IPS-20b (cell line): ENCODE data around the gene ITGA6.
A peak's percentile ranks its signal among the peaks of the same experiment; 100 is the strongest.
"Not testable (repeated sequence)": the region's sequence is repeated elsewhere in the genome, so short reads cannot be mapped to it uniquely, and the experiment has no call there.

Source experiments
- H3K27ac ChIP-seq: one replicate; pipeline ENCODE4 v1.5.1; 2013; ENCODE audit warnings: low read length
- H3K27me3 ChIP-seq: 2 replicates; pipeline ENCODE4 v1.6.1; 2013; ENCODE audit warnings: mild to moderate bottlenecking, low read length, inconsistent platforms; ENCODE audit not compliant: insufficient read depth
- H3K36me3 ChIP-seq: 2 replicates; pipeline ENCODE4 v1.6.1; 2013; ENCODE audit warnings: low read depth, mild to moderate bottlenecking, inconsistent platforms, low read length, moderate library complexity; ENCODE audit not compliant: insufficient read depth
- H3K4me1 ChIP-seq: 2 replicates; pipeline ENCODE4 v1.6.1; 2013; ENCODE audit warnings: mild to moderate bottlenecking, control low read depth, inconsistent platforms, low read length, moderate library complexity; ENCODE audit not compliant: insufficient read depth
- H3K4me3 ChIP-seq: 2 replicates; pipeline ENCODE4 v1.5.1; 2013; ENCODE audit warnings: mild to moderate bottlenecking, low read length, inconsistent platforms
- H3K9ac ChIP-seq: 2 replicates; pipeline ENCODE4 v1.6.1; 2013; ENCODE audit warnings: low read depth, mild to moderate bottlenecking, inconsistent platforms, low read length, moderate library complexity
- H3K9me3 ChIP-seq: 2 replicates; pipeline ENCODE4 v1.6.1; 2013; ENCODE audit warnings: mild to moderate bottlenecking, low read depth, low read length, inconsistent platforms; ENCODE audit not compliant: insufficient read depth

Gene ITGA6

DNA sequence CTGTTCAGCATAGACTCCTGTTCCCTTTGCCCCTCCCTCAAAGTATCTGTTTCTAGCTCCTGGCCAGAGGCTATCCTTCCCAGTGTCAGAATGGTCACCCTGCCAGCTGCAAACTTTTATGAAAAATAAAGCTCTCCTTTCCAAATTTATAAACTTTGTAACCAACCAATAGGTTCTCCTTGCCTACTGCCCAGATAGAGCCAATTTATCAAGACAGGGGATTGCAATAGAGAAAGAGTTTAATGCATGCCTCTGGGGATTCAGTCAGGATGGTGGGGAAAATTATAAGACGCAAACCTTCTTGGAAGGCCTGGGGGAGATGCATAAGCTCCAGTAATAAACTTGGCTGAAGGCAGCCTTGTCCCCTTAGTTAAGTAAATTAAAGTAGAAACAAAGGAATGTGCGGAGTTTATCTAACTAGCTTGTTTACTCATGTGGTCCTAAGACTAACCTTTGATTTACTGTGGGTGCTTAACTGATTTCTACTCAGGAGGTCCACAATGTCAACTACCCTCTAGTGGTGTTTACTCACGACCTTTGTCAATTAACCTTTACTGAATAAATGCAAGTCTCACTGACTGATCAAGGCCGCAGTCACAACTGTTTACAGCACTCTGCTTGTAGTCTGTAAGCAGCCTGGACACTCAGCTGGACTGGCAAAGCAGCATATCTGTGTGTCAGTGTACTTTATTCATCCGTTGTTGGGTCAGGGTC lies 85.6 kb downstream of the ITGA6 start:
- no peaks in the 10 kb centered on the region for H3K27me3 ChIP-seq
- H3K27ac ChIP-seq, result no peak overlapping the region
- no peak overlapping the region for H3K4me3 ChIP-seq
- peaks cover 7% of the 10 kb centered on the region; the same call in 1 of the 2 replicates for H3K36me3 ChIP-seq
- H3K9me3 ChIP-seq, result peaks cover 30% of the 10 kb centered on the region
- H3K9ac ChIP-seq, result no peak overlapping the region
- H3K4me1 ChIP-seq, result no peaks in the 10 kb centered on the region

DNA sequence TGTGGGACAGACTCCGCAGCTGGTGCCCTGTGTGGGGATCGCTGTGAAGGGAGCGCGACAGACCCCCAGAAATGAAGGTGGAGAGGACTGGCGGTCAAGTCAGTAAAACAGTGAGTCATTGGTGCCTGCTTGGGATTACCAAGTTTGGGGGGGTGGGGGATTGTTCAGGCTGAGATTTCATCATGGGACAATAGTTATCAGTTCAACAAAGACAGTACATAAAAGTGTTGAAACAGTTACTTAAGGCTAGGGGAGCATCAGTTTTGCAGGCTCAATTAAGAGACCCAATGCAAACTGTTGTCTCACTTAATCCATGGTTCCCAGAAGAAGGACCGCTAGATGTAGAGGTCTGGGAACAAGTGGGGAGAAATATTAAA lies 86.1 kb downstream of the ITGA6 start:
- Histone ChIP-seq H3K9ac (no peak overlapping the region), H3K4me1 (no peaks in the 10 kb centered on the region), H3K9me3 (peaks cover 35% of the 10 kb centered on the region), H3K27me3 (no peaks in the 10 kb centered on the region), H3K4me3 (no peak overlapping the region), H3K36me3 (peaks cover 7% of the 10 kb centered on the region; the same call in 1 of the 2 replicates), H3K27ac (no peak overlapping the region)

DNA sequence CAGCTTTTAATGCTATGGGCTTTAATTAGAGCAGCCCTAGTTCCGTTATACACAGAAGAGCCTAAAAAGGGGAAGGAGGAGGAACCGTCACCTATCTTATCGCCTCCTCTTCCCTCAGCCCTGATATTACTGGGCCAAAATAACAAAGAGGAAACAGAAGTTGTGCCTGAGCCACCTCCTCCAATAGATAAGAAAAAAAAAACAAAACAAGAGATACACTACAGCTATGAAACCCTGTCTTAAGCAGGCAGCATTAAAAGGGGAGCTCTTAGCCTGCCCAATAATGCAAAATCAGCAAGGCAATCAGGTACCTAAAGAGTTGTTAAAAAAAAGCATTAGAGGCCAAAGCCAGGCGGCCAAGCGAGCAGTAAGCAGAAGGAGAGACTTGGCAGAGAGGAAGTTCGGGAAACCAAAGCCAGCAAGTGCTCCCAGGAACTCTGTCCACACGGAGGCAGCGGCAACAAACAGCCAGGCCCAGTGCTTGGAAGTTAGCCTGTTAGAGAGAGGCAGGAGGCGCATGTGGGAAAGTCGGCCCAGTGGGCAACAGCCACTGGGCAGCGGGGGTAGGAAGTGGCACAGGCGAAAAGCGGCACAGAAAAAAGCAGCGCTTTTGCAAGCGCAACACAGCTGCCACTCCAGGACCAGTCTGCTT lies 86.7 kb downstream of the ITGA6 start:
- no peak overlapping the region for H3K9ac ChIP-seq
- no peaks in the 10 kb centered on the region for H3K27me3 ChIP-seq
- H3K4me3 ChIP-seq, result no peak overlapping the region
- no peaks in the 10 kb centered on the region for H3K4me1 ChIP-seq
- H3K9me3 ChIP-seq, result peaks cover 39% of the 10 kb centered on the region
- H3K36me3 ChIP-seq, result peaks cover 7% of the 10 kb centered on the region; the same call in 1 of the 2 replicates
- no peak overlapping the region for H3K27ac ChIP-seq

DNA sequence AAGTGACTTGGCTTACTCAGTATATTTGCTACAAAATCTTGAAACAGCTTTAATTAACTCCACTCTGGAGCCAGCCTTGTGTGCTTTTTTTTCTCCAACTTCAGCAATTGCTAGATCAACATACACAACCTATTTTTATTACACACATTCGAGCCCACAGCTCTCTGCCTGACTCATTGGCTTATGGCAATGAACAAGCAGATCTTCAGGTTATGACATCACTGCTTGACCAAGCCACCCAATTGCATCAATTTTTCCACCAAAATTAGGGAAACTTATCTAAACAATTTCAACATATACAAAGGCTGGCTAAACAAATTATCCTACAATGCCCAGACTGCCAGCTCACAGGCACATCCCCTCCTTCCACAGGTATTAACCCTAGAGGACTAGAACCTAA lies 88.9 kb downstream of the ITGA6 start:
- Histone ChIP-seq H3K27me3 (no peaks in the 10 kb centered on the region), H3K27ac (no peak overlapping the region), H3K4me1 (no peaks in the 10 kb centered on the region), H3K9me3 (peaks cover 57% of the 10 kb centered on the region), H3K4me3 (no peak overlapping the region), H3K36me3 (peaks cover 7% of the 10 kb centered on the region; the same call in 1 of the 2 replicates), H3K9ac (no peak overlapping the region)

DNA sequence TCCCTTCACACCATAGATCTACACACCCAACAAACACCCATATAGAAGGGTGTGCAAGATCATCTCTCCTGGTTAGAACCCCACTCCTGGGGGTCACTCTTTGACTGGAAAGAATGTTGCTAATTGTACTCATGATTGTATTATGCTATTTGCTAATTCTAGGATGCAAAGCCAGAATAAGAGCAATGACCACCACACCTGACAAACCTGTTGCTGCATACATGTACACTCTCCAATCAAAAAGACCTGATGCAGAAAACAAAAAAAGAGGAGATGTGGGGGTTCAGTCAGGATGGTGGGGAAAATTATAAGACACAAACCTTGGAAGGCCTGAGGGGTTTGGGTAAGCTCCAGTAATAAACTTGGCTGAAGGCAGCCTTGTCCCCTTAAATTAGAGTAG lies 91.6 kb downstream of the ITGA6 start:
- Histone ChIP-seq H3K36me3 (no peaks in the 10 kb centered on the region), H3K27me3 (no peaks in the 10 kb centered on the region), H3K9ac (no peak overlapping the region), H3K9me3 (peaks cover 46% of the 10 kb centered on the region), H3K4me1 (no peaks in the 10 kb centered on the region), H3K27ac (no peak overlapping the region), H3K4me3 (no peak overlapping the region)

DNA sequence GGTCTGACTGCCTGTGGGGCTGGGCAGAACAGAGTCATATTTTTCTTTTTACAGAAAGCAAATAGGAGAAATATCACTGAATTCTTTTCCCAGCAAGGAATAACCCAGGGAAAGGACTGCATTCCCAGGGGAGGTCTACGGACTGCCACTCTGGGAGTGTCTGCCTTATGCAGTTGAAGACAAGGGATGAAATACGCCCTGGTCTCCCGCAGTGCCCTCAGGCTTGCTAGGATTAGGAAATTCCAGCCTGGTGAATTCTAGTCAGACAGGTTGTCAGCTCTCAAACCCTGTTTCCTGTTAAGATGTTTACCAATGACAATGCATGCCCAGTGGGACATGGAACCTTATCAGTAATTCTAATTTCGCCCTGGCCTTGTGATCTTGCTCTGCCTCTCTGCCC lies 98.2 kb downstream of the ITGA6 start:
- H3K4me1 ChIP-seq, result no peaks in the 10 kb centered on the region
- H3K9ac ChIP-seq, result no peak overlapping the region
- H3K27ac ChIP-seq, result no peak overlapping the region
- peaks cover 6% of the 10 kb centered on the region for H3K36me3 ChIP-seq
- H3K9me3 ChIP-seq, result peaks cover 53% of the 10 kb centered on the region
- H3K27me3 ChIP-seq, result no peaks in the 10 kb centered on the region
- no peak overlapping the region for H3K4me3 ChIP-seq

DNA sequence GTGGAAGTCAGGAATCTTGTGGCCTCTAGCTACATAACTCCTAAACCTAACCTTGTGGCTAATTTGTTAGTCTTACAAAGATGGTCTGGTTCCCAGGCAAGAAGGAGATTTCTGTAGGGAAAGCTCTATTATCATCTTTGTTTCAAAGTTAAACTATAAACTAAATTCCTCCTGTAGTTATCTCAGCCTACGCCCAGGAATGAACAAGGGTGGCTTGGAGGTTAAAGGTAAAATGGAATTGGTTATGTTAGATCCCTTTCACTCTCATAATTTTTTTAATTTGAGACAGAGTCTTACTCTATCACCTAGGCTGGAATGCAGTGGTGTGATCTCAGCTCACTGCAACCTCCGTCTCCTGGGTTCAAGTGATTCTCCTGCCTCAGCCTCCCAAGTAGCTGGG lies 103.9 kb downstream of the ITGA6 start:
- Histone ChIP-seq H3K4me3 (no peak overlapping the region), H3K4me1 (peaks cover 23% of the 10 kb centered on the region), H3K27me3 (no peaks in the 10 kb centered on the region), H3K9ac (no peak overlapping the region), H3K36me3 (peaks cover 6% of the 10 kb centered on the region), H3K27ac (no peak overlapping the region), H3K9me3 (peaks cover 13% of the 10 kb centered on the region)

DNA sequence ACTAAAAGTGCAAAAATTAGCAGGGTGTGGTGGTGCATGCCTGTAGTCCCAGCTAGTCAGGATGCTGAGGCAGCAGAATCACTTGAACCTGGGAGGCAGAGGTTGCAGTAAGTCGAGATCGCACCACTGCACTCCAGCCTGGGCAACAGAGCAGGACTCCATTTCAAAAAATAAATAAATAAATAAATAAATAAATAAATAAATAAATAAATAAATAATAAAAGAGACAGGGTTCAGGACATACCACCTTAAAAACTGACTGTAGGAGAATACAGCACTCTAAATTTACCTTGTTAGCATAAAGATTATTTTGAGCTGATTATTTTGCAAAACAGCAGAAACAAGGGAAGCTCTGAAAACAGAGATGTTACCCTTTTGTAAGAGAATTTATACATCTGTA lies 105.1 kb downstream of the ITGA6 start:
- peak overlapping the region; percentile 61; the same call in 1 of the 2 replicates for H3K9ac ChIP-seq
- H3K4me1 ChIP-seq, result peaks cover 23% of the 10 kb centered on the region
- H3K27ac ChIP-seq, H3K36me3 ChIP-seq, H3K27me3 ChIP-seq: not testable (repeated sequence)
- peaks cover 12% of the 10 kb centered on the region for H3K9me3 ChIP-seq
- H3K4me3 ChIP-seq, result peak overlapping the region; percentile 47; the same call in 1 of the 2 replicates

DNA sequence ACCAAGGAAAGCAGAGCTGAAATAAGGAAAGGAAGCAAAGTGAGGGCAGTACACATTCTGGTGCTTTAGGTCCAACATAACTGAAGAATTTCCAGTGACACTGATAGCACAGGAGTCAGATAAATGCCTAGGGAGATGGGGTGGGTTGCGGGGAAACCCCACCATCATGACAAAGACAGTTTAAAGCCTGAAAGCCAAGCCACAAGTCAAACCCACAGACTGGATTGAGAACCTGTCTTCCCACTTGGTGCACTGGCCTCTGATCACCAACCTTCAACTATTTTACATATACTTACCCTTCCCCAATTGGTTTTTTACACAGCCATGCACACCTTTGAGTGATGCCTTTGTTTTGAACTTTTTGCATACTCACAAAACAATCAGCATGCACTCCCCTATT lies 106.3 kb downstream of the ITGA6 start:
- no peaks in the 10 kb centered on the region for H3K27me3 ChIP-seq
- peaks cover 23% of the 10 kb centered on the region for H3K4me1 ChIP-seq
- H3K36me3 ChIP-seq, result peaks cover 9% of the 10 kb centered on the region
- H3K27ac ChIP-seq, result peak overlapping the region; percentile 82
- H3K9me3 ChIP-seq, result peaks cover 12% of the 10 kb centered on the region
- H3K4me3 ChIP-seq, result peak overlapping the region; percentile 4; the same call in 1 of the 2 replicates
- peak overlapping the region; percentile 61; the same call in 1 of the 2 replicates for H3K9ac ChIP-seq

DNA sequence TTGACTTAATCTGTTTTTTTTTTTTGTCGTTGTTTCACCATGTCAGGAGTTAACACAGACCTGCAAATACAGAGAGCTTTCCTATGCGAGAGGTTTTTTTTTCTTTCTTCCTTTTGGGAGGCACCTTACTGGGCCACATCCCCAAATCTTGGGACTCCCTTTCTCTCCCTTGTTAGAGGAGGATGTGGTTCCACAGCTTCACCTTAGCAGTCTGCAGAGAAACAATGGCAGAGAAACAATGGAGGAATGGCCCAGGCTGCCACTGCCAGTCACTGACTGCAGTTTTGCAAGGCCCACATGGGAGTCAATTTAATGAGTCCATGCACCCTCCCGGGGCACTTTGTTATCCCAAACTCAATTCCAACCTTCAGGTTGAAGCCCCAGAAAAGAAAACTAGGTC lies 107.7 kb downstream of the ITGA6 start:
- peak overlapping the region; percentile 28; the same call in 1 of the 2 replicates for H3K9ac ChIP-seq
- peaks cover 24% of the 10 kb centered on the region for H3K9me3 ChIP-seq
- peaks cover 23% of the 10 kb centered on the region for H3K4me1 ChIP-seq
- peaks cover 7% of the 10 kb centered on the region for H3K36me3 ChIP-seq
- peak overlapping the region; percentile 41; the same call in 1 of the 2 replicates for H3K4me3 ChIP-seq
- peak overlapping the region; percentile 87 for H3K27ac ChIP-seq
- H3K27me3 ChIP-seq, result no peaks in the 10 kb centered on the region

DNA sequence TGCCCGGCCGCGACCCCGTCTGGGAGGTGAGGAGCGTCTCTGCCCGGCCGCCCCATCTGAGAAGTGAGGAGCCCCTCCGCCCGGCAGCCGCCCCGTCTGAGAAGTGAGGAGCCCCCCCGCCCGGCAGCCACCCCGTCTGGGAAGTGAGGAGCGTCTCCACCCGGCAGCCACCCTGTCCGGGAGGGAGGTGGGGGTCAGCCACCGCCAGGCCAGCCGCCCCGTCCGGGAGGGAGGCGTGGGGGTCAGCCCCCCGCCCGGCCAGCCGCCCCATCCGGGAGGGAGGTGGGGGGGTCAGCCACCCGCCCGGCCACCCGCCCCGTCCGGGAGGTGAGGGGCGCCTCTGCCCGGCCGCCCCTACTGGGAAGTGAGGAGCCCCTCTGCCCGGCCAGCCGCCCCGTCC lies 110.5 kb downstream of the ITGA6 start:
- not testable (repeated sequence) for H3K9ac ChIP-seq, H3K27me3 ChIP-seq, H3K4me3 ChIP-seq, H3K27ac ChIP-seq
- Histone ChIP-seq H3K36me3 (peaks cover 13% of the 10 kb centered on the region; the same call in 1 of the 2 replicates), H3K9me3 (peaks cover 40% of the 10 kb centered on the region), H3K4me1 (peaks cover 21% of the 10 kb centered on the region)

DNA sequence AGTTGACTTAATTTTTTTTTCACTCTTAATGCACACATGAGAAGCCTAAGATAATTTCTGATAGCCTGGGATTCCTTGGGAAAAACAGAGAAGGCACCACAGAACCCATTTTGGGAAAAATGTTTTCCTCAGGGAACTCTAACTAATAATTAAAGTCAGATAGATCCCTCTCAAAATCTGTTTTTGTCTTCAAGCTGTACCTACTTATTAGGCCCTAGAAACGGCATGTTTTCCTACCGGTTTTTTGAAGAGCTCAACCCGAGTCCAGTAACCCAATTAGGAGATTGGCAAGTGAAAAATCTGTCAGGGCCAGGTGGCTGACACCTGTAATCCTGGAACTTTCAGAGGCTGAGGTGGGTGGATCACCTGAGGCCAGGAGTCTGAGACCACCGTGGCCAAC lies 112.4 kb downstream of the ITGA6 start:
- peaks cover 58% of the 10 kb centered on the region for H3K9me3 ChIP-seq
- H3K4me3 ChIP-seq, result 0 out of 2 replicates have a peak overlapping the region, but pooled peaks have one; percentile 2
- no peaks in the 10 kb centered on the region for H3K27me3 ChIP-seq
- H3K9ac ChIP-seq, result no peak overlapping the region
- no peak overlapping the region for H3K27ac ChIP-seq
- peaks cover 9% of the 10 kb centered on the region; the same call in 1 of the 2 replicates for H3K4me1 ChIP-seq
- peaks cover 13% of the 10 kb centered on the region; the same call in 1 of the 2 replicates for H3K36me3 ChIP-seq
